ENCODE results near the gene AMZ1.
A peak's percentile ranks its signal among the peaks of the same experiment; 100 is the strongest.
"Not testable (repeated sequence)": the region's sequence is repeated elsewhere in the genome, so short reads cannot be mapped to it uniquely, and the experiment has no call there.

The AMZ1 gene

GRCh38 chr7:2714636-2715035 is 26.6 kb downstream of the AMZ1 start:
- DNase-seq: no peak

- peak; percentile 53 for DNase-seq
These were observed 27.6 kb downstream of the AMZ1 start for GRCh38 chr7:2715341-2716231.

GRCh38 chr7:2716488-2716887 is 28.5 kb downstream of the AMZ1 start:
- no peak for DNase-seq

- DNase-seq: no peak
These were observed 28.9 kb downstream of the AMZ1 start for GRCh38 chr7:2716906-2717292.

- DNase-seq: no peak
These were observed 29.6 kb downstream of the AMZ1 start for GRCh38 chr7:2717293-2718261.

- DNase-seq: no peak
These were observed 30.4 kb downstream of the AMZ1 start for GRCh38 chr7:2718296-2718965.

- DNase-seq: peak; percentile 52
These were observed 31.0 kb downstream of the AMZ1 start for GRCh38 chr7:2719007-2719406.

GRCh38 chr7:2720024-2720423 is 32.0 kb downstream of the AMZ1 start:
- DNase-seq: no peak

GRCh38 chr7:2721842-2722241 is 33.8 kb downstream of the AMZ1 start:
- DNase-seq: no peak

GRCh38 chr7:2722591-2722990 is 34.6 kb downstream of the AMZ1 start:
- no peak for DNase-seq

- no peak for DNase-seq
These were observed 35.3 kb downstream of the AMZ1 start for GRCh38 chr7:2723138-2723850.

- not testable (repeated sequence) for DNase-seq
These were observed 36.0 kb downstream of the AMZ1 start for GRCh38 chr7:2724036-2724435.

GRCh38 chr7:2724453-2725177 is 36.6 kb downstream of the AMZ1 start:
- no peak for DNase-seq

- no peak for DNase-seq
These were observed 37.4 kb downstream of the AMZ1 start for GRCh38 chr7:2725178-2726105.

- DNase-seq: no peak
These were observed 38.5 kb downstream of the AMZ1 start for GRCh38 chr7:2726316-2727018.

GRCh38 chr7:2727206-2727605 is 39.2 kb downstream of the AMZ1 start:
- not testable (repeated sequence) for DNase-seq

GRCh38 chr7:2728316-2729030 is 40.5 kb downstream of the AMZ1 start:
- no peak for DNase-seq

GRCh38 chr7:2729031-2729892 is 41.3 kb downstream of the AMZ1 start:
- DNase-seq: no peak
